T-helper 1 cell (primary cell): Measurements from ENCODE around the gene USH1G.

Experiments
- DNase-seq, 5 donors: peaks; one replicate each; pipeline ENCODE4 v3.0.0-alpha.2; 2012 to 2020

USH1G gene

DNA sequence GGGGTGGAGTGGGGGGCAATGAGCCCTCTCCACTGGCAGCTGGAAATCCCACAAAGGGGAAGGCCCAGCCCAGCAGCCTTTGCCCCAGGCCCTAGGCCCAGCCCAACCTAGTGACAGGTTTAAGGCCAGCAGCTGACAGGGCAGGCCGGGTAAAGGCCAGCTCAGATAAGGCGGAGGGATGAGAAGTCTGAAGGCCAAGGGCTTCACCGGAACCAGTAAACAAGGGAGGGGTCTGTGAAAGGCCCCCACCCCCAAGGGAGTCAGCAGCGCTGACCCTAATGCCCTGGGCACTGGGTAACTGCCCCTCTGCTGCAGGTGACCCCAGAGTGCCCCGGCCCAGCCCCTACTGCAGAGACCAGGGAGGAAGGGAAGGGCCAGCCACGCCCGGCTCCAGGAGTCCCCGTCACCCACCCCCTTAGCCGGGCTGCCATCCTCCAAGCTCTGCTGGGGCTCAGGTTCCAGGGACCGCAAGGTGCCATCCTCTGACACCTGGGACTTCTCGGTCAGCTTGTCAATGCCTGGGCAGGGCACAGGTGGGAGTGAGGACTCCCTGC, 30.2 kb upstream of the USH1G start:
- DNase-seq: no peak

DNA sequence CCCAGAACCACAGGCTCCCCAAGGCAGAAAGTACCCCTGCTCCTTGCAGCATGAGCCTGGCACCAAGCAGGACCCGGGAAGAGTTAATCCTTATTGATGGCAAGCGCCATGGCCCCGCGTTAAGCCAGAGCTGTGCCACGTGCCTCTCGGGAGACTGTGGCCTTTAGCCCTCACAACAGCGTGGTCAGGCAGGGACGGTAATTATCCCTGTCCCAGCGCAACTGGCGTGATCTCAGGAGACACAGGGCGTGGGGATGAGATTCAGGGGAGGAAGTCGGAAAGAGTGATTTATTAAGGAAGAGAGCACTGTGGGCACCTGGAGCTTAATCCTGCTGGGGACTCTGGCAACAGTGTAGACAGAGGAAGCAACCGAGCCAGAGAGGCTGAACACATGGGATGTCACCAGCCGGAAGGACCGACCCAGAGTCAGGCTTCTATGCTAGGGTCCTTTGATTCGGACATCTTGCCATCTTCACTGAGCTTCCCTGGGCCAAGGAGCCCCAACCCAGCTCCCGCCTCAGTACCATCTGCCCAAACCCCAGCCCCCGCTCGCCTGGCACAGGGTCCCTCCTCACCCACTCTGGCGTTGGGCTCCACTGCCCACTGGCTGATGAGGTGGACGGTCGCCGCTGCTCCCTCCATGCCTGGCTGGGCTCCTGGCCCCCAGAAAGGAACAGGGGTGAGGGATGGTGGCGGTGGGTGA, 29.5 kb upstream of the USH1G start:
- DNase-seq: no peak

GRCh38 chr17:74951680-74952421, 28.8 kb upstream of the USH1G start:
- no peak for DNase-seq

GRCh38 chr17:74951065-74951464, 28.0 kb upstream of the USH1G start:
- DNase-seq: no peak

DNA sequence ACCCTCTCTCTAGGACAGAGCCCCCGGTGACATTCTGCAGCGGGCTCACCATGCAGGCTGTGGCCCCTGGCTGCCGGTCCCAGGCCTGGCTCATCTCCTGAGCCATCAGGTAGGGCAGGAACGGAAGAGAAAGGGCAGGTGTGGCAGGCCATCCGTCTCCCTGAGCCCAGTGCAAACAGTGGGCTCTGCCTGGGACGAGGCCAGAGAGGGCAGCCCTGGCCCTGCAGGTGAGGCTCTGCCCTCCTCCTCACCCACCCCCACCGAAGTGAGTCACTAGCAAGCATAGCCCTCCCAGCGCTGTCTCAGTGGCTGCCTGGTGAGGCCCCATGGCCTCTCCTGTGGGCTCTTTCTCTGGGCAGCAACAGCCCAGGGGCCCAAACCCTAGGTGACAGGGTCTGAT, 27.2 kb upstream of the USH1G start:
- DNase-seq: no peak

DNA sequence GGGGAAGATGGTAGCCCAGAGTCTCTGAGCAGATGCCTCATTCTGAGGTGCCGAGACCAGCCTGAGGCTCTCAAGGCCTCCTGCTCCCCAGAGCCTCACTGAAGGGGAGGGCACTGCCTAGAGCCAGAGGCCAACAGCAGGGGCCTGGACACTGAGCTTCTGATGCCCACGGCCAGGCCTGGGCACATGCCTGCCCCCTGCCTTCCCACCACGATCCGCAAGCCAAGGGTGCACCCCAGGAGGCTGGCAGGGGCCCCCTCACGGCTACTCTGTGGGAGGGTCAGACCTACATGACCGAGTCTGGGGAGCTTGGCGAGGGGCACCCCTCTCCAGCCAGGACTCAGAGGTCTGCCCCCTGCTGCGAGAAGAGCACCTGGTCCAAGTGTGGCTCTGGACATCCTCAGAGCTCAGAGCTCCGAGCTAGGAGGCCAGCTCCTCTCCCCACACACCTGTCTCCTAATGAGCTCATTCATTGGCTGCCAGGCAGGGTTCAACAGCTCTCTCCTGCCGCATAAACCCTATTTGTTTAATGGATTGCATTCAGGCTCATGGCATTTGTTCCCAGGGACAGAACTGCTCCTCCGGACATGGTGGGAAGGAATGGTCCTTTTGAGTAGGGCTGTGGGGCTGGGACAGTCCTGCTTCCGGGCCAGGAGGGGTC, 26.5 kb upstream of the USH1G start:
- no peak for DNase-seq

DNA sequence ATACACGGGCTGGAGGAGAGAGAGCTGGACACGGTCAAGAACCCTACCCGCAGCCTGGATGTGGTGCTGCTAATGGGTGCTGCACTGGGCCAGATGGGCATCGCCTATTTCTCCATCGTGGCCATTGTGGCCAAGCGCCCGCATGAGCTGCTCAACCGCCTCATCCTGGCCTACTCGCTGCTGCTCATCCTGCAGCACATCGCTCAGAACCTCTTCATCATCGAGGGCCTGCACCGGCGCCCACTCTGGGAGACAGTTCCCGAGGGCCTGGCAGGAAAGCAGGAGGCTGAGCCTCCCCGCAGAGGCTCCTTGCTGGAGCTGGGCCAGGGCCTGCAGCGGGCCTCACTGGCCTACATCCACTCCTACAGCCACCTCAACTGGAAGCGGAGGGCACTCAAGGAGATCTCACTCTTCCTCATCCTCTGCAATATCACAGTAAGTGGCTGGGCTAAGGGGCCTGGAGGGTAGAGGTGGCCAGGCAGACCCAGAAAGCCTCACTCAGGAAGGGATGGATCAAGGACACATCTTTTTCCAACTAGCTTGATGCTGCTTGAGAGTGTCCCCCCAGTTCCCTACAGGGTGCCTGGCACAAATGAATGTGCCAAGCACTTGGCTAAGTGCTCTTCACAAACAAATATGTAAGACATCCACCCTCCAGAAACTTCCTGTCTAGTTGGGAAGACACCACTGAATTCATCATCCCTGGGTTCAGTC, 24.1 kb upstream of the USH1G start:
- DNase-seq: no peak

DNA sequence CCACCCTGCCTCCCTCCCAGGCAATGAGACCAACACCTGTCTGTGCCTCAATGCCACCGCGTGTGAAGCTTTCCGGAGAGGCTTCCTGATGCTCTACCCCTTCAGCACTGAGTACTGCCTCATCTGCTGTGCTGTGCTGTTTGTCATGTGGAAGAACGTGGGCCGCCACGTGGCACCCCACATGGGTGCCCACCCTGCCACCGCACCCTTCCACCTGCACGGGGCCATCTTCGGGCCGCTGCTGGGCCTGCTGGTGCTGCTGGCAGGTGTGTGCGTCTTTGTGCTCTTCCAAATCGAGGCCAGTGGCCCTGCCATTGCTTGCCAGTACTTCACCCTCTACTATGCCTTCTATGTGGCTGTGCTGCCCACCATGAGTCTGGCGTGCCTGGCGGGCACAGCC, 23.6 kb upstream of the USH1G start:
- DNase-seq: no peak

DNA sequence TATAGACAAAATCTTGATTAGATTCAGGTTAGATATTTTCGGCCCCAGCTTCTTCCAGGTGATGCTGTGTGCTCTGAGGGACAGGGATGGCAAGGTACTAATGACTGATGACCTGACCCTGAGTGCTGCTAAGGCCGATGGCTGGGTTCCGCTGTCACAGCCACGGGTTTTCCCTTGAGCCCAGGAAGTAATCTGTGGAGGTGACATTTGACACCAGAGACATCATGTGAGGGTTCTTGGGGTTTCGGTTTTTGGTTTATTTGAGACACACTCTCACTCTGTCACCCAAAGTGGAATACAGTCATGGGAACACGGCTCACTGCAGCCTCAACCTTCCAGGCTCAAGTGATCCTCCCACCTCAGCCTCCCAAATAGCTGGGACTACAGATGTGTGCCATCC, 22.5 kb upstream of the USH1G start:
- DNase-seq: no peak

- DNase-seq: no peak
Observed at GRCh38 chr17:74943808-74944522, 20.9 kb upstream of the USH1G start.

GRCh38 chr17:74941128-74941725, 18.2 kb upstream of the USH1G start:
- DNase-seq: no peak

GRCh38 chr17:74939534-74939933, 16.5 kb upstream of the USH1G start:
- DNase-seq: no peak

DNA sequence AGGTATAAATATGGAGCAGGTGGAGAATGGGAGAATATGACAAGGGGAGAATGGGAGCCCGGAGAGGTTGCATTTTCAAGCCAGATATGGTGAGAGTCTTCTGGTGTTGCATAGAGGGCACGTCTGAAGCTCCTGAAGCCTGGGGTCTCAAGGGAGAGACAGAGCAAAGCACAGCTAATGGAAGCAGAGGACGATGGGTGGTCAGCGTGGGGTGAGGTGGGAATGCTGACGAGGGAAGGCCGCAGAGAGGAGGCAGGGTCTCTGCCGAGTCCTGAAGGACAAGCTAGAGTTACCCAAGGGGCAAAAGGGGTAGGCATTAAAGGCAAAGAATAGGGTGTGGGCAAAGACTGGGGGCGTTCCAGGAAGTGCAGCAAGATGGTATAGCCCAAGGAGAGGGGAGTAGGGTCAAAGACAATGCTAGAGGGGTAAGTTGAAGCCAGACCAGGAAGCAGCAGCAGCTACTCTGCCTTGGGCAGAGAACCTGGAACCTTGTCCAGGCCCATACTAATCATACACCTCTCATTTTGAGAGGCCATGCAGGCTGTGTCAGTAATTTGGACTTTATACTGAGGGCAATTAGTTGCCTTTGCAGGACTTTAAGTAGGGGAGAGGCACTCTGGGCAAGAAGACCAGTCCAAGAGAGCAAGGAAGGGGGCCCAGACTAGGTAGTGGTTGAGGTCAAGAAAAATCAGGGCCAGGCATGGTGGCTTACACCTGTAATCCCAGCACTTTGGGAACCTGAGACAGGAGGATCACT, 15.3 kb upstream of the USH1G start:
- no peak for DNase-seq

DNA sequence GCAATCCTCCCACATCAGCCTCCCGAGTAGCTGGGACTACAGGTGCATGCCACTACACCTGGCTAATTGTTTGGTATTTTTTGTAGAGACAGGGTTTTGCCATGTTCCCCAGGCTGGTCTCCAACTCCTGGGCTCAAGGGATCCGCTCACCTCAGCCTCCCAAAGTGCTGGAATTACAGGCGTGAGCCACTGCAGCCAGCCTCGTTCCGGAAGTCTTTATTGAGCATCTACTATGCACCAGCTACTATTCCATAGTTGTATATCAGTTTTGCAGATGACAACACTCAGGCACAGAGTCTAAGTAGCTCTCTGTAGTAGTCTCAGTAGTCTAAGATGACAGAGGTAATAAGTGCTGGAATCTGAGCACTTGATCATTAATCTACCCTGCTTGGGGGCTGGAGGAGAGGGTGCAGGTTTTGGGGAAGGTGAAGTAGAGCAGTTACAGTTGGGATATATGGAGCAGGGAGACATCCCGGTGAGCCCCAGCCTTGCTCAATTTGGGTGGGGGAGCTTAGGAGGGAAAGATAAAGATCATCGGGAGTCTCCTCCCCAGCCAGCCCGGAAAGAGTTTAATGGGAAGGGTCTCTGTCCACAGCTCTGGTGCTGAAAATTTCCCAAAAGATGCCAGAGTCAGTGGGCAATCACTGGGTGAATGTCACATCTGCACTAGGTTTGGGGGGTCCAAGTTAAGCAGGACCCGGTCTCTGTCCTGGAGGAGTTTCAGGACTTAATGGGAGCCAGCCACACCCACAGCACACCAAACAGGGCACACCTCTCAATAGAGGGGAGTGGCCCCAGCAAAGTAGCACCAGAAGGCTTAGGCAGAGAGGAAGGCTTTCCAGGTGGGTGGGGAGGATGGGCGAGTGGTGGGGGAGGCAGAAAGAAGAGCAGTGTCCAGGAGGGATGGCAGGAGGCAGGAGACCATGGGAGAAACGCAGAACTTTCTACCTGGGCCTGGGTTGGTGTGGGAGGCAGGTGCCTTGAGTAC, 14.3 kb upstream of the USH1G start:
- no peak for DNase-seq

GRCh38 chr17:74936470-74936799, 13.4 kb upstream of the USH1G start:
- DNase-seq: no peak

DNA sequence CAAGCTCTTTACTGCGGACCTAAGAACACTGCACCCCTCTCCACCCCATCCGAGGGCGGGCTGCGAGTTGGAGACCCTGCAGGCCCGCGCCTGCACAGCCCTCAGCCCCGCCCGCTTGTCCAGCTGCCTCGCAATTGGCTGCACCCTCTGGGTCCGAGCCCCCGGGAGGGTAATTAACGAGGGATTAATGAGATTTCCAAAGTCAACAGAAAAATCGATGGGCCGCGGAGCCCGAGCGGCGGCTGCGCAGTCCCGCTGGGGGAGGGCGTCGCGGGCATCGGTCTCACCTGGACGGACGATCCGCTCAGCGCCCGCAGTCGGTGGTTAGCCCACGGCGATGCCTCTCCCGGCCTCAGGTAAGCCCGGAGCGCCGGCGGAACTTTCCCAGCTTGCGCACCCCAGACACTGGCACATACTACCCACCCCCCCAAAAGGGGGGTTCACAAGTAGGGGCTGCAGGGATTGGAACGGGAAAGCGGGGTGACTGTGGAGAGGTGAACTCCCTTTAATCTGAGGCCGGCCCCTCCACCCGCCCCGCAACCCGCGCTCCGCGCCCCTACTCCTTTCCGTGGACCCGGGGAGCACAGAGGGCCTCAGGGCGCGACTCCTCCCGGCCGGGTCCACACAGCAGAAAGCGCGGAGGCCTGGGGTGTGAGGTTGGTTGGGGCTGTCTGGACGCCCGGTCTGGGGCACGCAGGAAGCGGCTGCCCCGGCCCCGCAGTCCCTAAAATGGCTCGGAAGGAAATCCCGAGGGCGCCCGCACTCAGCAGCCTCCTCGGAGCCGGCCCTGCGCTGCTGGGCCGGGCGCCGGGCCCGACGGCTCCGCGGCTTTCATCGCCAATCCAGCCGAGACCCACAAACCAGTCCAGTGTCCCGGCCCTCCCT, 12.8 kb upstream of the USH1G start, which contains the start of gene OTOP3:
OTOP3 (plus strand) TSS at position 314 of the 885 bp plus-strand sequence; CDS start at position 338, 24 bp downstream.
- DNase-seq: no peak

GRCh38 chr17:74935048-74935447, 12.0 kb upstream of the USH1G start:
- DNase-seq: no peak

GRCh38 chr17:74930535-74931036, 7.5 kb upstream of the USH1G start:
- DNase-seq: no peak

GRCh38 chr17:74928786-74929185, 5.7 kb upstream of the USH1G start:
- DNase-seq: no peak
